Subcutaneous adipose tissue (tissue), 4 donors: ENCODE measurements around the gene CFAP299. TPM values are rescaled to one million over a fixed set of nuclear protein-coding genes. Genes with fewer than 3 reads are reported as not detected.

Source experiments
- CTCF ChIP-seq: fragments of 450-650 bp; IDR thresholded peaks from one replicate; pipeline ENCODE4 v1.5.1; 2016; ENCODE audit warnings: low read depth, mild to moderate bottlenecking, control low read depth, antibody characterized with exemption, moderate library complexity
- total RNA-seq, 4 donors: library from RNA; depleted of rRNA; stranded (reverse); fragments of >200 nt; gene quantifications; one replicate each; pipeline ENCODE4 v1.1.0, GENCODE V29; 2016

The CFAP299 gene
- total RNA-seq, 4 donors from 2014 or later, result not detected

DNA sequence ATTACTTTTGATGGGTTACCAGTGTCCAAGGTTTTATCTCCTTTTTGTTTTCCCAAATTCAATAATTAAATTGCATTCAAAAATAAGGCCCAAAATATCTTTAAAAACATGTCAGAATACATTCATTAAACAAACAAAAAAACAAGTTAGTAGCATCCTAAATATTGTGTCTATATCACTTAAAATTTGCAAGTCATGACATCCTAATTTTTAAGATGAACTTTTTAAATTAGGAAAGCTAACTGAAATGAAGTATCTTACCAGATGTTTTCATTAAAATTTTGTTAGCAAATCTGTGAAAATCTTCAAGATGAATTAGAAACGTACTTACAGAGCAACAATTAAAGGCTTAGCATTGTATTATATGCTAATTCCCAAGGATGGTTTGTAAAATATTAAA, 962 bp upstream of the CFAP299 start:
- TF ChIP-seq CTCF, result no peak

DNA sequence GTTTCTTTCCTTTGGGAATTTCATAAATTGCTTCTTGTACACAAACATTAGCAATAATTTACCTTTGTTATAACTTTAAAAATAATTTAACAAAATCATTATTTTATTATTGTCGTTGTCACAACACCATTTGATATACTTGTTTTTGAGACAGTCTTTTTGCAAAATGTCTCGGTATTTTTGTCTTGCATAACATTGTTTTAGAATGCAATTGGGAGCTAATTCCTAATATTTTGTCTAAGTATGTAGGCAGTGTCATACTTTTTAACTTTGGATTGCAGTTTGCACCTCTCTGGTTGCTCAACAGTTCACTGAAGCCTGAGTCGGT, 340 bp upstream of the CFAP299 start:
- no peak for TF ChIP-seq CTCF

DNA sequence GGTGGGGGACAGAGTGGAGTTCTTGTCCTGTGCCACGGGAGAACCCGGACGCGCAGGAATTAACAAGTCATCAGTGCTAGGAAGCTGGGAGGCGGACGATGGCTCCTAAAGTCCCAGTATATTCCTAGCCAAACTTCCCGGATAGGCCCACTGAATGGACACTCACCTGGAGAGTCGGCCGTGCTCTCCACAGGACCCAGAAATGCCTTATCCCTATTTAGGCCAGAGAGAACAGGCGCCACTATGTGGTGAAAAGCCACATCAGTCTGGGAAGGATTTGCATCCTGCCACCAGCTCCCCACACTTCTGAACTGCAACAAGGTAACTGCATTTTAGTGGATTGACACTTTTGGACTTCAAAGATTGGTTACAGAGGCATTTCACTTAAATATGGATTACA, 1.1 kb downstream of the CFAP299 start:
- TF ChIP-seq CTCF, result no peak

DNA sequence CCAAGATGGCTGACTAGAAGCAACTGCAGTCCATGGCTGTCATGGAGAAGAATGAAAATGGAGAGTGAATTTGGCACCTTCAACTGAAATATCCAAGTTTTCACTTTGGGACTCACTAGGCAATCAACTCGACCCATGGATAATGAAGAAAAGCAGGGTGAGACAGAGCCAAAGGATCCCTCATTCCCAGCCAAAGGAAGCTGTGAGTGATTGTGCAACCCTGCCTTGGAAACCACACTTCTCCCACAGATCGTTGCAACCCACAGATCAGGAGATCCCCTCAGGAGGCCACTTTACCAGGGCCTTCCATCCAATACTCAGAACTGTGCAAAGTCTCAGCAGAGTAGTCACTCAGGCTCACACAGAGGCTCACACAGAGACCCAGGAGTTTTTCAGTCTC, 4.5 kb downstream of the CFAP299 start:
- no peak for TF ChIP-seq CTCF

DNA sequence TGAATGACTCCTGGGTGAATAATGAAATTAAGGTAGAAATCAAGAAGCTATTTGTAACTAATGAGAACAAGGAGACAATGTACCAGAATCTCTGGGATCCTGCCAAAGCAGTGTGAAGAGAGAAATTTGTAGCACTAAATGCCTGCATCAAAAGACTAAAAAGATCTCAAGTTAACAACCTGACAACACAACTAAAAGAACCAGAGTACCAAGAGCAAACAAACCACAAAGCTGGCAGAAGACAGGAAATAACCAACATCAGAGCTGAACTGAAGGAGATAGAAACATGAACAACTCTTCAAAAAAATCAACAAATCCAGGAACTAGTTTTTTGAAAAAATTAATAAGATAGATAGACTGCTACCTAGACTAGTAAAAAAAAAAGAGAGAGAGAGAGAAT, 8.4 kb downstream of the CFAP299 start:
- no peak for TF ChIP-seq CTCF

DNA sequence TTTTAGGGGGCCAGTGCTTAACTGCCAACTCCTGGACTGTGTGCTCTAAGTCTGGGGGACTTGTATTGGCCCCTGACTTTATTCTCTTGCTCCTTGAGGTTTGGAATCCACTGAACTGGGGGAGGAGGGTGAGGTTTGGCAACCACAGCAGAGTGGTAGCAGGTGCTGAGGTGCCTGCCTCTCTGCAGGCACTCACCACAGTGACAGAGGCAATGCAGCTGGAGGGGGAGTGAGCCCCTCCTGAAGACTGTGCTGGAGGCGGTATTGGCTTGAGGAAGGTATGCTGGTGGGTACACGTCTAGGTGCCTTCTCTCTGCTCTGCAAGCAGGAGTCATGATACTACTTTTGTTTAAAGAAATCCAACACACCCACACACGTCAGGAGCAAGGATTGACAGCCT, 24.6 kb downstream of the CFAP299 start:
- no peak for TF ChIP-seq CTCF

DNA sequence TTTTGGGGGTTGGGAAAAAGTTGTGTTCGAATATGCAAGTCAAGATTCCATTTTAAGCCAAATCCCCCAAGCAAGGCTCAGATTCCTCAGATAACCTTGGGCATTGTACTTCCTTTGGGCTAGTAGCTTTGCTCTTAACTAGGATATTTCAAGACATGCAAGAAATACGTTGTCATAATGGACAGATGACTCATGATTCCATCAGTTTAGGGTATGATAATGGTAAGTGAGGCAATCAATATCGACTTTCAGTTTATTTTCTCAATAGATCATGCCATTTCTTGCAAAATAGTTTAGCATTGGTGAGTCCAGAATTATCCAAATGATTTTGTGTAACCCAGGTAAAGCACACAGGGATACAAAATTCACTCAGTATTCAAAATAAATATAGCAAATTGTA, 25.4 kb downstream of the CFAP299 start:
- TF ChIP-seq CTCF, result no peak
